ENCODE measurements around the gene MRPS27. TPM values are rescaled to one million over a fixed set of nuclear protein-coding genes. Genes with fewer than 3 reads are reported as not detected.

MRPS27 gene
- total and polyA plus RNA-seq, 2 experiments from 2014 or later = 36.4 to 58.5 TPM

GRCh38 chr5:72295539-72295938 is 24.5 kb downstream of the MRPS27 start:
- Histone ChIP-seq H2AFZ (no peak overlapping the region), H4K20me1 (ENCODE audit: insufficient read depth) (no peaks in the 10 kb centered on the region), H3K9me2 (ENCODE audit: insufficient read depth) (no peaks in the 10 kb centered on the region), H3K4me2 (ENCODE audit: unreplicated experiment) (no peak overlapping the region), H3K27ac (no peak overlapping the region), H3K9ac (no peak overlapping the region), H3K4me1 (ENCODE audit: insufficient read depth) (0 out of 2 replicates have a peak, but pooled peaks cover 3% of the 10 kb centered on the region), H3K79me2 (ENCODE audit: insufficient read depth) (peaks cover 37% of the 10 kb centered on the region), H3K4me3 (no peak overlapping the region), H3K9me3 (ENCODE audit: low read depth) (no peaks in the 10 kb centered on the region), H3F3A (ENCODE audit: insufficient read depth) (no peaks in the 10 kb centered on the region), H3K27me3 (replicated peaks; ENCODE audit: insufficient read depth) (no peaks in the 10 kb centered on the region), H3K36me3 (ENCODE audit: low read depth) (peaks cover 24% of the 10 kb centered on the region; the same call in 1 of the 2 replicates)
- TF ChIP-seq EZH2 (IDR thresholded peaks at IDR 0.05; ENCODE audit: insufficient read depth, poor library complexity, severe bottlenecking) = no peak
- TF ChIP-seq EZH2phosphoT487 (IDR thresholded peaks at IDR 0.05; ENCODE audit: insufficient read depth, low read depth) = no peak
- no peak for DNase-seq
- in situ Hi-C loops (cut with MboI) = no loop called here
- WGBS, 2 experiments (ENCODE audit: low coverage in 1 of 2, low lambda C conversion rate in 2 of 2, missing lambda C conversion rate in 2 of 2) = 97 to 99% methylated on average over 4 of the region's 4 CpGs

GRCh38 chr5:72294473-72294872 is 25.6 kb downstream of the MRPS27 start:
- H3K4me1 ChIP-seq (ENCODE audit: insufficient read depth) = 0 out of 2 replicates have a peak, but pooled peaks cover 3% of the 10 kb centered on the region
- no peak overlapping the region for H3K4me3 ChIP-seq
- H3K9ac ChIP-seq = no peak overlapping the region
- no peaks in the 10 kb centered on the region for H3K9me3 ChIP-seq (ENCODE audit: low read depth)
- DNase-seq = no peak
- no peaks in the 10 kb centered on the region for H3K27me3 ChIP-seq (replicated peaks; ENCODE audit: insufficient read depth)
- in situ Hi-C loops (cut with MboI) = no loop called here
- H3K79me2 ChIP-seq (ENCODE audit: insufficient read depth) = peaks cover 27% of the 10 kb centered on the region
- no peaks in the 10 kb centered on the region for H3F3A ChIP-seq (ENCODE audit: insufficient read depth)
- peaks cover 31% of the 10 kb centered on the region; the same call in 1 of the 2 replicates for H3K36me3 ChIP-seq (ENCODE audit: low read depth)
- no peaks in the 10 kb centered on the region for H4K20me1 ChIP-seq (ENCODE audit: insufficient read depth)
- WGBS, 2 experiments (ENCODE audit: low coverage in 1 of 2, low lambda C conversion rate in 2 of 2, missing lambda C conversion rate in 2 of 2) = 94 to 95% methylated on average over 2 of the region's 2 CpGs
- H3K9me2 ChIP-seq (ENCODE audit: insufficient read depth) = no peaks in the 10 kb centered on the region
- H3K4me2 ChIP-seq (ENCODE audit: unreplicated experiment) = no peak overlapping the region
- H2AFZ ChIP-seq = no peak overlapping the region
- TF ChIP-seq EZH2 (IDR thresholded peaks at IDR 0.05; ENCODE audit: insufficient read depth, poor library complexity, severe bottlenecking) (no peak), EZH2phosphoT487 (IDR thresholded peaks at IDR 0.05; ENCODE audit: insufficient read depth, low read depth) (no peak)
- no peak overlapping the region for H3K27ac ChIP-seq

GRCh38 chr5:72293495-72294055 is 26.5 kb downstream of the MRPS27 start:
- peaks cover 18% of the 10 kb centered on the region for H3K79me2 ChIP-seq (ENCODE audit: insufficient read depth)
- H3F3A ChIP-seq (ENCODE audit: insufficient read depth) = no peaks in the 10 kb centered on the region
- H3K9me2 ChIP-seq (ENCODE audit: insufficient read depth) = no peaks in the 10 kb centered on the region
- no peak overlapping the region for H3K4me2 ChIP-seq (ENCODE audit: unreplicated experiment)
- no peak overlapping the region for H3K9ac ChIP-seq
- peaks cover 31% of the 10 kb centered on the region; the same call in 1 of the 2 replicates for H3K36me3 ChIP-seq (ENCODE audit: low read depth)
- in situ Hi-C loops (cut with MboI) = no loop called here
- H2AFZ ChIP-seq = no peak overlapping the region
- TF ChIP-seq EZH2 (IDR thresholded peaks at IDR 0.05; ENCODE audit: insufficient read depth, poor library complexity, severe bottlenecking) (no peak), EZH2phosphoT487 (IDR thresholded peaks at IDR 0.05; ENCODE audit: insufficient read depth, low read depth) (no peak)
- no peaks in the 10 kb centered on the region for H3K27me3 ChIP-seq (replicated peaks; ENCODE audit: insufficient read depth)
- 0 out of 2 replicates have a peak, but pooled peaks cover 3% of the 10 kb centered on the region for H3K4me1 ChIP-seq (ENCODE audit: insufficient read depth)
- no peaks in the 10 kb centered on the region for H4K20me1 ChIP-seq (ENCODE audit: insufficient read depth)
- H3K4me3 ChIP-seq = no peak overlapping the region
- DNase-seq = no peak
- WGBS, 2 experiments (ENCODE audit: low coverage in 1 of 2, low lambda C conversion rate in 2 of 2, missing lambda C conversion rate in 2 of 2) = 94 to 97% methylated on average over 3 of the region's 3 CpGs
- no peak overlapping the region for H3K27ac ChIP-seq
- H3K9me3 ChIP-seq (ENCODE audit: low read depth) = no peaks in the 10 kb centered on the region

- in situ Hi-C loops (cut with MboI) = no loop called here
- Histone ChIP-seq H3K9me2 (ENCODE audit: insufficient read depth) (no peaks in the 10 kb centered on the region), H3K9me3 (ENCODE audit: low read depth) (no peaks in the 10 kb centered on the region), H3K27ac (no peak overlapping the region), H3K4me3 (no peak overlapping the region), H3K4me1 (ENCODE audit: insufficient read depth) (no peaks in the 10 kb centered on the region), H3K9ac (no peak overlapping the region), H3K79me2 (ENCODE audit: insufficient read depth) (peaks cover 8% of the 10 kb centered on the region; the same call in 1 of the 2 replicates), H2AFZ (no peak overlapping the region), H3F3A (ENCODE audit: insufficient read depth) (no peaks in the 10 kb centered on the region), H3K36me3 (ENCODE audit: low read depth) (peaks cover 30% of the 10 kb centered on the region; the same call in 1 of the 2 replicates), H3K27me3 (replicated peaks; ENCODE audit: insufficient read depth) (no peaks in the 10 kb centered on the region), H3K4me2 (ENCODE audit: unreplicated experiment) (no peak overlapping the region), H4K20me1 (ENCODE audit: insufficient read depth) (no peaks in the 10 kb centered on the region)
- no peak for TF ChIP-seq EZH2 (IDR thresholded peaks at IDR 0.05; ENCODE audit: insufficient read depth, poor library complexity, severe bottlenecking)
- TF ChIP-seq EZH2phosphoT487 (IDR thresholded peaks at IDR 0.05; ENCODE audit: insufficient read depth, low read depth) = no peak
- no peak for DNase-seq
- WGBS, 2 experiments (ENCODE audit: low coverage in 1 of 2, low lambda C conversion rate in 2 of 2, missing lambda C conversion rate in 2 of 2) = 89% methylated on average over 1 of the region's 1 CpG
Observed at GRCh38 chr5:72292411-72292810, 27.6 kb downstream of the MRPS27 start.

All from GM23248 (cell line).